T-helper 1 cell treated with Interleukin-12 subunit alpha and Interleukin-12 subunit beta and Interleukin-4 antibody, amounts not matched to agents 30 μg/mL and 1 μg/mL, for 36 hours (primary cell): Measurements from ENCODE around the gene AQP3.
A peak's percentile ranks its signal among the peaks of the same experiment; 100 is the strongest.
"Not testable (repeated sequence)": the region's sequence is repeated elsewhere in the genome, so short reads cannot be mapped to it uniquely, and the experiment has no call there.

Experiments
- H3K27ac Mint-ChIP-seq: one replicate; pipeline ENCODE4 v1.8.0; 2021; ENCODE audit warnings: mild to moderate bottlenecking, mixed read lengths
- H3K27me3 Mint-ChIP-seq: one replicate; pipeline ENCODE4 v1.8.0; 2021; ENCODE audit warnings: low read depth, mixed read lengths
- H3K36me3 Mint-ChIP-seq: one replicate; pipeline ENCODE4 v1.8.0; 2021; ENCODE audit warnings: low read depth, mixed read lengths
- H3K4me1 Mint-ChIP-seq: one replicate; pipeline ENCODE4 v1.8.0; 2021; ENCODE audit warnings: low read depth, mixed read lengths
- H3K4me3 Mint-ChIP-seq: one replicate; pipeline ENCODE4 v1.8.0; 2021; ENCODE audit warnings: mild to moderate bottlenecking, moderate library complexity, mixed read lengths
- H3K9me3 Mint-ChIP-seq: one replicate; pipeline ENCODE4 v1.8.0; 2021; ENCODE audit warnings: mixed read lengths

AQP3 gene

DNA sequence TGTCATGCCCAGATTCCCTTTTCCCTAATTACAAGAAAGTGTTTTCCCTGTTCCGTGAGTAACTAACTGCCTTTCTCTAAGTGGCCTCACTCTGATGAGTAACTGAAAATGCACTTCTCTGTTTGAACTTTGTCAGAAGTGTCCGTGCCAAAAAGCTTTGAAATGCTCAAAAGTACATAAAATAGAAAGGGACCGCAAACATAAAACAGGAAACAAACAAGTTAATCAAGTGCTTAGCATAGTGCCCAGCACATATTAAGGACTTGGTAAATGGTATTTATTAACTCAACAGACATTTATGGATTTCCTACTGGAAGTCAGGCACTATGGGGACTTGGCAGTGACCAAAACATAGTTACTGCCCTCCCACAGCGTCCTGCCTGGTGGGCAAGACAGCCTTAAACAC is 22.3 kb downstream of the AQP3 start:
- Mint-ChIP-seq H3K4me1 (peaks cover 6% of the 10 kb centered on the region), H3K4me3 (no peak overlapping the region), H3K27me3 (peaks cover 7% of the 10 kb centered on the region), H3K36me3 (no peaks in the 10 kb centered on the region), H3K9me3 (no peaks in the 10 kb centered on the region), H3K27ac (no peak overlapping the region)

DNA sequence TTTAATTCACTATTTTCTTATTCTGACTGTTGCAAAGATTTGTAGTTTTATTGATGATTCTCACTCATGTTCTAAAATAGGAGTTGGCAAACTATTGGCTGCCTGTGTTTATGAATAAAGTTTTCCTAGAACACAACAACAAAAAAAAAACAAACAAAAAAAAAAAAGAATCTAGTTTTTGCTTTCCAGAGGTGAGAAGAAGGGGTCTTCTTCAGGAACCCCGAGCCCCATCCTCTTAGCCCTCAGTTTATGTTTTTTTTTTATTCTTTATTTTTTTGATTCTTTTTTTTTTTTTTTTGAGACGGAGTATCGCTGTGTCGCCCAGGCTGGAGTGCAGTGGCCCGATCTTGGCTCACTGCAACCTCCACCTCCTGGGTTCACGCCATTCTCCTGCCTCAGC is 22.9 kb downstream of the AQP3 start:
- not testable (repeated sequence) for H3K9me3 Mint-ChIP-seq, H3K4me3 Mint-ChIP-seq, H3K4me1 Mint-ChIP-seq, H3K36me3 Mint-ChIP-seq, H3K27ac Mint-ChIP-seq
- peaks cover 11% of the 10 kb centered on the region for H3K27me3 Mint-ChIP-seq

DNA sequence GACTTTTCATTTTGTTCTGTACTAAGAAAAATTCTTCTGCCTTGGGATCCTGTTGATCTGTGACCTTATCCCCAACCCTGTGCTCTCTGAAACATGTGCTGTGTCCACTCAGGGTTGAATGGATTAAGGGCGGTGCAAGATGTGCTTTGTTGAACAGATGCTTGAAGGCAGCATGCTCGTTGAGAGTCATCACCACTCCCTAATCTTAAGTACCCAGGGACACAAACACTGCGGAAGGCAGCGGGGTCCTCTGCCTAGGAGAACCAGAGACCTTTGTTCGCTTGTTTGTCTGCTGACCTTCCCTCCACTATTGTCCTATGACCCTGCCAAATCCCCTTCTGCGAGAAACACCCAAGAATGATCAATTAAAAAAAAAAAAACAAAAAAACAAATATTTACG is 23.4 kb downstream of the AQP3 start:
- not testable (repeated sequence) for H3K4me1 Mint-ChIP-seq, H3K9me3 Mint-ChIP-seq, H3K27ac Mint-ChIP-seq, H3K4me3 Mint-ChIP-seq, H3K36me3 Mint-ChIP-seq
- H3K27me3 Mint-ChIP-seq: peaks cover 11% of the 10 kb centered on the region

DNA sequence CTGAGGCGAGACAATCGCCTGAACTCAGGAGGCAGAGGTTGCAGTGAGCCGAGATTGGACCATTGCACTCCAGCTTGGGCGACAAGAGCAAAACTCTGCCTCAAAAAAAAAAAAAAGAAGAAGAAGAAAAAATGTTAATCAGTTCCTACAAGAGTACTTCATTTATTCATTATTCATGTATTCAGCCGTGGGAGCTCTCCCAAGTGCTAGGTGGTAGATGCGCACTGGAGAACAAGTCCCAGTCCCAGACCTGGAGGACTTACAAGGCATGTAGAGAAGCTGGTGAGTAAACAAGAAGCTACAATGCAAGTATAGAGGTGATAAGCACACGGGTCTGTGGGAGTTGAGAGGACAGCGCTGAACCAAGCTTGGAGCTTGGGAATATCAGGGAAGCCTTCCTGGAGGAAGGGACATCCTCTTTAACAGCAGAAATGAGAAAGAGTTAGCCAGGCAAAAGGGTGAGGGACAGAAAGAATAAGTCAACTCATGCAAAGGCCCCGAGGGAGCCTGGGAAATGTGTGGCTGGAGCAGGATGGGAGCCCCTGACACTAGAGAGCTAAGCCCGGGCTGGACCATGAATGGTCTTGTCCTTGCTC is 27.6 kb downstream of the AQP3 start:
- H3K27me3 Mint-ChIP-seq: peaks cover 11% of the 10 kb centered on the region
- peak overlapping the region; percentile 14 for H3K27ac Mint-ChIP-seq
- no peak overlapping the region for H3K4me3 Mint-ChIP-seq
- peaks cover 39% of the 10 kb centered on the region for H3K4me1 Mint-ChIP-seq
- no peaks in the 10 kb centered on the region for H3K9me3 Mint-ChIP-seq
- no peaks in the 10 kb centered on the region for H3K36me3 Mint-ChIP-seq

DNA sequence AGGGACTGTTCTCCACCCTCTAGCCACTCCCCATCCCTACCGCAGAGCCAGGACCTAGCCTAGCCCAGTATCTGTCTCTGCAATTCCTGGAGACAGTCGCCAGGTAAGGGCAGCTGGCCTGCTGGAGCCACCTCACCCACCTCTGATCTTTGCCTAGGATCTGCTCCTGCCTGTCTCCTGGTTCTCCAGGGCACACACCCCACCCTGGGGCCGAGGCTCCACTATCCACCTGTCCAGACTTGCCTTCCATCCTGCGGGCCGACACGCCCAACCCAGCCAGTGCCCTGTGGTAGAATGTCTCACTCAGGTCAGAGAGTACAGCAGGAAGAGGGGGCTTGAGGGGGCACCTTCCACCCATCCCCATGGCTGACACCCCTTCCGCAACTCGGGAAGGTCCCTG is 29.3 kb downstream of the AQP3 start:
- Mint-ChIP-seq H3K9me3 (no peaks in the 10 kb centered on the region), H3K27me3 (peaks cover 11% of the 10 kb centered on the region), H3K4me3 (no peak overlapping the region), H3K36me3 (no peaks in the 10 kb centered on the region), H3K4me1 (peaks cover 48% of the 10 kb centered on the region), H3K27ac (no peak overlapping the region)

DNA sequence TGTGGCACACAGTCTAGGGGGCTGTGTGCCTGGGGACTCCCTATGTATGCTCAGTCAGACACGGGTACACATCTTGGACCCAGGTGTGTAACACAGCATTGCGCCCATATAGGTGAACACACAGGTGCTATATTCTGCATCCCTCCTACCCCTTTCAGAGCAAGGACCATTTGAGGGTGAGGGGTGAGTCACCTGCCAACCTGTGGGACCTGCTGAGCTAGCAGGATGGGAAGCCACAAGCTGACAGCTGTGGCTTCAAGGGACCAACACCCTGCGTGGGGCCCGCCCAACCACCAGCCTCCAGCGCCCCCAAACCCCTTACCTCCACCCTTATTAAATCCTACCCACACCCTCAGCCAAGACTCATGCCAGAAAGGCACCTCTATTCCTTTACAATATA is 30.4 kb downstream of the AQP3 start:
- Mint-ChIP-seq H3K9me3 (no peaks in the 10 kb centered on the region), H3K4me3 (peak overlapping the region; percentile 64), H3K36me3 (no peaks in the 10 kb centered on the region), H3K27ac (peak overlapping the region; percentile 94), H3K27me3 (peaks cover 11% of the 10 kb centered on the region), H3K4me1 (peaks cover 48% of the 10 kb centered on the region)

DNA sequence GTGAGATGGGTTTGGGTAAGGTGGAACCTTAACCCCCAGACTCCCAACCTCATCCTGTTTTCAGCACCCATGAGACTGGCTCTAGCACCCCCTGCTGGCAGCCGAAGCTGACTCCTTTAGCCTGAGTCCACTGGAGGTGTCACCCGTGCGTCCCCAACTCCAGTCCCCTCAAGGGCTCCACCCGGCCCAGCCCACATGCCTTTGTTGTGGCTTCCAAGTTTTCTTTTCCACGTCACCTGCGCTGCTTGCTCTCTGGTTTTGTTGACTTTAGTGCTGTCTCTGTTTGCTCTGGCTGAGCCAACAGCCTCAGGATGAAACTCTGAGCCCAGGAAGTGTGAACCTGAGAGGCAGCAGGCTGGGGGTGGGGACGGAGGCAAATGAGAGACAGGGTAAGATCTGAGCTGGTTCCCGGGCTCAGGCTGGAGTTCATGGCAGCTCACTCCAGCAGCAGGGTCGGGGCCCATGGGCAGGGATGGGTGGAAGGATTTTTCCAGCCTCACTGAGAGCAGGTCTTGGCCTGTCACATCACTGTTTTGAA is 31.8 kb downstream of the AQP3 start:
- Mint-ChIP-seq H3K4me1 (peaks cover 48% of the 10 kb centered on the region), H3K4me3 (peak overlapping the region; percentile 77), H3K27me3 (peaks cover 8% of the 10 kb centered on the region), H3K9me3 (no peaks in the 10 kb centered on the region), H3K36me3 (no peaks in the 10 kb centered on the region), H3K27ac (peak overlapping the region; percentile 94)

DNA sequence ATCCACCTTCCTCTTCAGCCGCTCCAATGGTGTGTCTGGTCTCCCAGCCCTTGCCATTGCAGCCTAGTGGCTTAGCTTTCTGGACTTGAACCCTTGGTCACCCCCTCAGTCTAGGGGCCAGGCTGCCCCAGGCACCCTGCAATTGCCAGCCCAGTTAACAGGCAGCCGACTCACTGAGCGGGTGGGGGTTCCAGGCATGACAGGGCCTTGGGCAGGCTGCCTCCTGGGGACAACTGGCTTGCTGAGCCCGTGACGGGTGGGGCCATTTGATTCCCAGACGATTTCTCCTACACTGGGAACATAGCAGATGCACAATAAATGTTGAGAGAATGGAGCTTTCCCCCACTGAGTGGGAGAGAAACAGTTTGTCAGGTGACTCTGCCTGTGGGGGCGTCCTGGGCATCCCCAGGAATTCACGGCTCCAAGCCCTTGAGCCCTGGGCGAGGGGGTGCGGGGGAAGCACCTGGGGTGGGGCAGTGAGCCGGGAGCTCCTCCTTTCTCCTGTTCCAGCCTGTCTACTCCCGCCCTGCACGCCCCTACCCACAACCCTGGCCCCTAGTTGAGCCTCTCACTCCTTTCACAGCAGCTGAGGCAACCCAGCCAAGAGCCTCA is 32.4 kb downstream of the AQP3 start:
- Mint-ChIP-seq H3K9me3 (no peaks in the 10 kb centered on the region), H3K4me1 (peaks cover 44% of the 10 kb centered on the region), H3K27me3 (peaks cover 3% of the 10 kb centered on the region), H3K4me3 (peak overlapping the region; percentile 77), H3K27ac (peak overlapping the region; percentile 94), H3K36me3 (no peaks in the 10 kb centered on the region)

DNA sequence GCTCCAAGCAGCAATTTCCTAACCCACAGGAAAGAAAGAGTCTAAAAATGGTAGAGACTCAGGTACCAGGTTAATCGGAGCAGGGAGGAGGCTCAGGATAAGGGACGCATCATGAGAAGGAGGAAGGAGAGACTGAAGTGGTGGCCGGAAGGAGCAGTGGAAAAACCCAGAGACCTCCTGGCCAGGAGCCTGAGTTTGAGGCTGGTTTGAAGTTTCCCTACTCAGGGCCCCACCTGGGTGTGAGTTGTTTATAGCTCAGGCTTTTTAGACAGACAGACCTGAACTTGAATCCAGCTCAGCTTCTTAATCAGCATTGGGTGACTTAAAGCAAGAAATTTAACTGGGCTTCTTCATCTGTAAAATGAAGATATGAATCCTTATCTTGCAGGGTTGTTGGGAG is 33.1 kb downstream of the AQP3 start:
- Mint-ChIP-seq H3K27ac (peak overlapping the region; percentile 94), H3K36me3 (no peaks in the 10 kb centered on the region), H3K27me3 (no peaks in the 10 kb centered on the region), H3K4me1 (peaks cover 43% of the 10 kb centered on the region), H3K9me3 (no peaks in the 10 kb centered on the region), H3K4me3 (peak overlapping the region; percentile 40)

DNA sequence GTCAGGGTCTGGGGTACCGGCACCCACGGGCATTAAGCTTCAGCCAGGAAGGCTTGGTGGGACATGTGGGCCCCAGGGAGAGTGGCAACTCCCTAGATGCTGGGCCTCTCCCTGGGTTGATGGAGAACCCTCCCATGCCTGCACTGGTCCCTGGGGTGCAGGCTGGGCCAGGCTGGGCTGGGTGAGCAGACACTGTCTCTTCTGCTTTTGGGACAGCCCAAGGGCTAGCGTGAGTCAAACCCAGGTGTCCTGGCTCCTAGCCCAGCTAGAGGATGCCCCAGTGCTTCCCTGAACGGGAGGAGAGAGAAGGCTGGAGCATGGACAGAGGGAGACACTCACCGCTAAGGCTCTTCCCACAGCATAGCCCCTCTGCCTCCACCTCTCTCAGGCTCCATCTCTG is 39.3 kb downstream of the AQP3 start:
- H3K4me3 Mint-ChIP-seq: no peak overlapping the region
- no peaks in the 10 kb centered on the region for H3K9me3 Mint-ChIP-seq
- H3K4me1 Mint-ChIP-seq: no peaks in the 10 kb centered on the region
- peaks cover 4% of the 10 kb centered on the region for H3K27me3 Mint-ChIP-seq
- H3K27ac Mint-ChIP-seq: no peak overlapping the region
- no peaks in the 10 kb centered on the region for H3K36me3 Mint-ChIP-seq

DNA sequence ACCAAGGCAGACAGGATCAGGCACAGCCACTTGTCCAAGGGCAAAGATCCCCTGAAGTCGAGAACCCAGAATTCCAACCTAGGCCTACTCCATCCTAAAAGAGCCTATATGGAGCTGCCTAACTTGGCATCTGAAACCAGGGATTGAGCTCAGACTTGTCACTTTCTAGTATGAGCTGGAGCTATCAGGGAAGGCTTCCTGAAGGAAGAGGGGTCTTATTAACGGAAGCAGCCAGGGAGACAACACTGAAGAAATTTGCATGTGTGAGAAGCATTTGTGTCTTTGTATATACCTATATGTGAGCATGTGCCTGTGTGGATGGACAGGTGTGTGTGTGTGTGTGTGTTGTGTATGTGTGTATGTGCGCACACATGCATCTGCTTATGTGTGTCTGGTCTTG is 40.3 kb downstream of the AQP3 start:
- Mint-ChIP-seq H3K27me3 (peaks cover 4% of the 10 kb centered on the region), H3K4me1 (no peaks in the 10 kb centered on the region), H3K27ac (no peak overlapping the region), H3K36me3 (no peaks in the 10 kb centered on the region), H3K9me3 (no peaks in the 10 kb centered on the region), H3K4me3 (no peak overlapping the region)

DNA sequence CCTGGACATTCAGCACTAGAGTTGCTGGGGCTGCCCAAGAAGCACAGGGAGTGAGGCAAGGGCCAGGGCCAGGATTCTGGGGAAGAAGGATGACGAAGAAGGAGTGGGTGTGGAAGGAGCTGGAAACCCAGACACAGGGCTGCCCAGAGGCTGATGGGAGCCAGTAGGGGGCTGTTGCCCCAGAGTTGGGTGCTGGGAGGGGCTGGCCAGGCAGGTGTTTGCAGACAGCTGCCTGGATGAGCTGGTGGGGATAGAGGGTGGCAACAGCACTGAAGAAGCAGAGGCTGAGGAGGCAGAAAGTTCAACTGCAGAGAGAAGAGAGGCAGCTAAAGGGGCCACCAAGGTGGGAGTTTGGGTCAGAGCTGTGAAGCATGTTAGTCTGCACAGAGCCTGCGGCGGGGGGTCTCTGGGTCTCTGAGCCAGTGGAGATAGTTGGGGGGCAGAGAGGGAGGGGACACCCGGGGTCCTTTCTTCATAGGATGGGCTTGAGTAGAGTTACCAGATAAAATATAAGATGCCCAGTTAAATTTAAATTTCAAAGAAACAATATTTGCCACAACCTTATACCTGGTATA is 42.5 kb downstream of the AQP3 start:
- H3K9me3 Mint-ChIP-seq: no peaks in the 10 kb centered on the region

DNA sequence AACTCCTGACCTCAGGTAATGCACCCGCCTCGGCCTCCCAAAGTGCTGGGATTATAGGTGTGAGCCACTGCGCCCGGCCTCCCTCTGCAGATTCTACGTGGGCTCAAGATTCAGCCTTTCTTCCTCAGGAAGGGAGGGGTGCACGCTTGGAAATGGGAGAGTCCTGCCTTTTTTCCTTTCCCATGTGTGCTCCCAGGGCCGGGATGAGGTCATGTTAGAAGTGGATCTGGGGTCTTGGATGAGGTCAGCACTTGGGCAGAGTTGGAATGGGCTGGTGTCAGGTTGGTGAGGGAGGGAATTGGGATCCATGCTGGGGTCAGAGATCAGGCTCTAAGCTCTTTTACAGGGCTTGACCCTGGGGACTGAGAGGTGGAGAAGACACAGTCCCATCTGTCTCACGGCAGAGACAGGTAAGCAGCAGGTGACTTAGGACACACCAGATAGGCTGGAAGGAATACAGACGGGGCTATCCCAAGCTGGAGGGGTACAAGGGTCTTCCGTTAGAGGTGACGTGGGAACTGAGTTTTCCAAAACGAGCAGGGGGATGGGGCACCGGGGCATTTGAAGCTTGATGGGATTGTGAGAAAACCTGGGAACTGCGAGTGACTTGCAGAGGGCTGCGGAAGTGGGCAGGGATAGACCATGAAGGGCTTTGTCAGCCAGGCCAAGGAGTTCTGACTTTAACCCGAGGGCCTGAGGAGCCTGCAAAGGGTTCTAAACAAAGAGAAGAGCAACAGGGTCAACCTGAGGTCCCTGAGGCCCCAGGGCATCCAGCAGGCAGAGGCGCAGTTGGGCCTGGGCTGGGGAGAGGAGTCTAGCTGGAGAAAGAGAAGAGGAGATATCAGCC is 43.2 kb downstream of the AQP3 start:
- Mint-ChIP-seq H3K36me3 (no peaks in the 10 kb centered on the region), H3K9me3 (no peaks in the 10 kb centered on the region), H3K27me3 (peaks cover 4% of the 10 kb centered on the region), H3K4me1 (no peaks in the 10 kb centered on the region), H3K27ac (no peak overlapping the region), H3K4me3 (no peak overlapping the region)

More for the DNA sequence above, 42.5 kb downstream of the AQP3 start:
- H3K27me3 Mint-ChIP-seq: peaks cover 4% of the 10 kb centered on the region
- no peak overlapping the region for H3K4me3 Mint-ChIP-seq
- H3K36me3 Mint-ChIP-seq: no peaks in the 10 kb centered on the region
- H3K27ac Mint-ChIP-seq: no peak overlapping the region
- no peaks in the 10 kb centered on the region for H3K4me1 Mint-ChIP-seq

DNA sequence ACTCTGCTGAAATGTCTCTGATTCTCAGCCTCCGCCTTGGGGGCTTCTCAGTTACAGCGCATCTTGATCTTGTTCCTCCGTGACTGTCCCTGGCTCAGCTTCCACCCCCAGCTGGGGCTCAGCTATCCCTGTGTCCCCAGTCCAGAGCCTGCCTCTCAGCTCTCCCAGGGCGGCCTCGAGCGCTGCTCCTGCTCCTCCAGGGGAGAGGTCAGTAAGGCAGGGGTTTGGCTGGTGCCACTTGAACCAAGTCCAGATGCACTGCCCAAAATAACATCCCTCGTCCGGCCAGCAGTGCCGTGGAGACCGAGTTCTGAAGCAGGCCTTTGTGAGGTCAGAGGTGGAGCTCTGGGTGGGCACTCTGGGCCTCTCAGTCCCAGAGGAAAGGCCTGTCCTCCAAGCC is 45.0 kb downstream of the AQP3 start, which contains the start of gene AQP7:
Gene AQP7, minus strand, starts transcription at position 198 of the 400 bp plus-strand sequence. CDS start 1,306 bp downstream, outside the sequence.
- H3K4me1 Mint-ChIP-seq, H3K27me3 Mint-ChIP-seq, H3K27ac Mint-ChIP-seq, H3K4me3 Mint-ChIP-seq, H3K9me3 Mint-ChIP-seq, H3K36me3 Mint-ChIP-seq: not testable (repeated sequence)
